ENCODE measurements around the gene CDC42BPB.

Gene CDC42BPB

GRCh38 chr14:103020271-103021170 lies 36.8 kb downstream of the CDC42BPB start:
- H3K9me3 ChIP-seq (ENCODE audit: control insufficient read depth, low read length) = no peaks in the 10 kb centered on the region
- H3K9ac ChIP-seq = no peak overlapping the region
- TF ChIP-seq CTCF (IDR thresholded peaks at IDR 0.05) = no peak
- no peak overlapping the region for H3K4me3 ChIP-seq (ENCODE audit: low read depth, low read length)
- H3K4me1 ChIP-seq = peaks cover 5% of the 10 kb centered on the region
- peaks cover 80% of the 10 kb centered on the region for H3K79me2 ChIP-seq
- H2AFZ ChIP-seq = no peak overlapping the region
- H3K36me3 ChIP-seq (ENCODE audit: control insufficient read depth, insufficient read depth, low read length) = no peaks in the 10 kb centered on the region
- no peak overlapping the region for H3K27ac ChIP-seq
- H3K4me2 ChIP-seq (ENCODE audit: low read length) = no peak overlapping the region
- no peaks in the 10 kb centered on the region for H3K27me3 ChIP-seq (ENCODE audit: control insufficient read depth, insufficient read depth, low read length)

- Histone ChIP-seq H3K9ac (no peak overlapping the region), H2AFZ (no peak overlapping the region), H3K27ac (no peak overlapping the region), H3K79me2 (peaks cover 81% of the 10 kb centered on the region), H3K4me3 (ENCODE audit: low read depth, low read length) (no peak overlapping the region), H3K9me3 (ENCODE audit: control insufficient read depth, low read length) (no peaks in the 10 kb centered on the region), H3K36me3 (ENCODE audit: control insufficient read depth, insufficient read depth, low read length) (no peaks in the 10 kb centered on the region), H3K27me3 (ENCODE audit: control insufficient read depth, insufficient read depth, low read length) (no peaks in the 10 kb centered on the region), H3K4me1 (peaks cover 5% of the 10 kb centered on the region), H3K4me2 (ENCODE audit: low read length) (no peak overlapping the region)
- TF ChIP-seq CTCF (IDR thresholded peaks at IDR 0.05) = no peak
These were observed 37.5 kb downstream of the CDC42BPB start for GRCh38 chr14:103019826-103020225.

- no peaks in the 10 kb centered on the region for H3K9me3 ChIP-seq (ENCODE audit: control insufficient read depth, low read length)
- H3K79me2 ChIP-seq = peaks cover 81% of the 10 kb centered on the region
- no peak overlapping the region for H2AFZ ChIP-seq
- no peak for TF ChIP-seq CTCF (IDR thresholded peaks at IDR 0.05)
- peaks cover 5% of the 10 kb centered on the region for H3K4me1 ChIP-seq
- no peak overlapping the region for H3K9ac ChIP-seq
- no peak overlapping the region for H3K4me2 ChIP-seq (ENCODE audit: low read length)
- no peak overlapping the region for H3K4me3 ChIP-seq (ENCODE audit: low read depth, low read length)
- no peak overlapping the region for H3K27ac ChIP-seq
- H3K27me3 ChIP-seq (ENCODE audit: control insufficient read depth, insufficient read depth, low read length) = no peaks in the 10 kb centered on the region
- H3K36me3 ChIP-seq (ENCODE audit: control insufficient read depth, insufficient read depth, low read length) = no peaks in the 10 kb centered on the region
These were observed 38.1 kb downstream of the CDC42BPB start for GRCh38 chr14:103019236-103019635.

- H3K9me3 ChIP-seq (ENCODE audit: control insufficient read depth, low read length) = no peaks in the 10 kb centered on the region
- no peak overlapping the region for H3K9ac ChIP-seq
- H3K36me3 ChIP-seq (ENCODE audit: control insufficient read depth, insufficient read depth, low read length) = no peaks in the 10 kb centered on the region
- H3K79me2 ChIP-seq = peaks cover 73% of the 10 kb centered on the region
- no peak for TF ChIP-seq CTCF (IDR thresholded peaks at IDR 0.05)
- H3K4me3 ChIP-seq (ENCODE audit: low read depth, low read length) = no peak overlapping the region
- H3K27ac ChIP-seq = no peak overlapping the region
- H3K4me2 ChIP-seq (ENCODE audit: low read length) = no peak overlapping the region
- peaks cover 5% of the 10 kb centered on the region for H3K4me1 ChIP-seq
- no peak overlapping the region for H2AFZ ChIP-seq
- no peaks in the 10 kb centered on the region for H3K27me3 ChIP-seq (ENCODE audit: control insufficient read depth, insufficient read depth, low read length)
These were observed 40.8 kb downstream of the CDC42BPB start for GRCh38 chr14:103016594-103016993.

- Histone ChIP-seq H3K79me2 (peaks cover 70% of the 10 kb centered on the region), H3K36me3 (ENCODE audit: control insufficient read depth, insufficient read depth, low read length) (no peaks in the 10 kb centered on the region), H3K9me3 (ENCODE audit: control insufficient read depth, low read length) (no peaks in the 10 kb centered on the region), H3K27ac (no peak overlapping the region), H2AFZ (no peak overlapping the region), H3K4me2 (ENCODE audit: low read length) (no peak overlapping the region), H3K4me3 (ENCODE audit: low read depth, low read length) (no peak overlapping the region), H3K4me1 (peaks cover 5% of the 10 kb centered on the region), H3K27me3 (ENCODE audit: control insufficient read depth, insufficient read depth, low read length) (no peaks in the 10 kb centered on the region), H3K9ac (no peak overlapping the region)
- no peak for TF ChIP-seq CTCF (IDR thresholded peaks at IDR 0.05)
These were observed 41.3 kb downstream of the CDC42BPB start for GRCh38 chr14:103016071-103016470.

All from parathyroid adenoma (tissue), 2 donors.